GM23338 (cell line): ENCODE data around the gene DENND5B.

Experiments
- EZH2 ChIP-seq: fragments of 200-600 bp; sonication (generic); IDR thresholded peaks from one replicate; pipeline ENCODE4 v1.8.0; 2017; ENCODE audit warnings: antibody characterized with exemption, mild to moderate bottlenecking, low read depth; ENCODE audit not compliant: unreplicated experiment
- TF ChIP-seq, protein P1 (sequence below), 2 experiments: fragments of 200-600 bp in 1 of 2; sonication (generic) in 1 of 2; conservative IDR thresholded peaks; 2 replicates each; pipeline versions ENCODE4 v1.5.1 to v1.6.1; 2016 to 2017; ENCODE audit warnings: antibody characterized with exemption in 2 of 2, low read depth in 2 of 2, mild to moderate bottlenecking in 2 of 2, moderate library complexity in 1 of 2

- TF ChIP-seq, protein P1, sequence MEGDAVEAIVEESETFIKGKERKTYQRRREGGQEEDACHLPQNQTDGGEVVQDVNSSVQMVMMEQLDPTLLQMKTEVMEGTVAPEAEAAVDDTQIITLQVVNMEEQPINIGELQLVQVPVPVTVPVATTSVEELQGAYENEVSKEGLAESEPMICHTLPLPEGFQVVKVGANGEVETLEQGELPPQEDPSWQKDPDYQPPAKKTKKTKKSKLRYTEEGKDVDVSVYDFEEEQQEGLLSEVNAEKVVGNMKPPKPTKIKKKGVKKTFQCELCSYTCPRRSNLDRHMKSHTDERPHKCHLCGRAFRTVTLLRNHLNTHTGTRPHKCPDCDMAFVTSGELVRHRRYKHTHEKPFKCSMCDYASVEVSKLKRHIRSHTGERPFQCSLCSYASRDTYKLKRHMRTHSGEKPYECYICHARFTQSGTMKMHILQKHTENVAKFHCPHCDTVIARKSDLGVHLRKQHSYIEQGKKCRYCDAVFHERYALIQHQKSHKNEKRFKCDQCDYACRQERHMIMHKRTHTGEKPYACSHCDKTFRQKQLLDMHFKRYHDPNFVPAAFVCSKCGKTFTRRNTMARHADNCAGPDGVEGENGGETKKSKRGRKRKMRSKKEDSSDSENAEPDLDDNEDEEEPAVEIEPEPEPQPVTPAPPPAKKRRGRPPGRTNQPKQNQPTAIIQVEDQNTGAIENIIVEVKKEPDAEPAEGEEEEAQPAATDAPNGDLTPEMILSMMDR (conservative IDR thresholded peaks at IDR 0.05; ENCODE audit: low read depth in 2 of 2), result no peak
- TF ChIP-seq EZH2, result no peak
Observed at GRCh38 chr12:31440134-31440533, 150.8 kb downstream of the DENND5B start.
